Osteocyte (in vitro differentiated cells): ENCODE measurements around the gene ACCS. TPM values are rescaled to one million over a fixed set of nuclear protein-coding genes. Genes with fewer than 3 reads are reported as not detected.

ENCODE experiments used
- DNase-seq: peaks from one replicate; pipeline ENCODE4 v3.0.0; 2021; ENCODE audit warnings: mixed read lengths; ENCODE audit not compliant: unreplicated experiment; ENCODE audit errors: extremely low spot score
- H3K27ac Mint-ChIP-seq: one replicate; pipeline ENCODE4 v1.8.0; 2021; ENCODE audit warnings: mild to moderate bottlenecking, mixed read lengths; ENCODE audit not compliant: unreplicated experiment
- H3K27me3 Mint-ChIP-seq: one replicate; pipeline ENCODE4 v1.8.0; 2021; ENCODE audit warnings: mixed read lengths; ENCODE audit not compliant: unreplicated experiment
- H3K36me3 Mint-ChIP-seq: one replicate; pipeline ENCODE4 v1.8.0; 2021; ENCODE audit warnings: mixed read lengths; ENCODE audit not compliant: unreplicated experiment
- H3K4me1 Mint-ChIP-seq: one replicate; pipeline ENCODE4 v1.8.0; 2021; ENCODE audit warnings: mixed read lengths; ENCODE audit not compliant: unreplicated experiment
- H3K4me3 Mint-ChIP-seq: one replicate; pipeline ENCODE4 v1.8.0; 2021; ENCODE audit warnings: mild to moderate bottlenecking, moderate library complexity, mixed read lengths; ENCODE audit not compliant: unreplicated experiment
- H3K9me3 Mint-ChIP-seq: one replicate; pipeline ENCODE4 v1.8.0; 2021; ENCODE audit warnings: mixed read lengths; ENCODE audit not compliant: unreplicated experiment
- CTCF ChIP-seq: fragments of 200-600 bp; sonication (generic); IDR thresholded peaks from 2 replicates; pipeline ENCODE4 v1.5.0; 2021; ENCODE audit warnings: antibody characterized with exemption, mild to moderate bottlenecking, moderate library complexity
- total RNA-seq: library from RNA; stranded (reverse); gene quantifications from 2 replicates; pipeline ENCODE4 v1.2.1, GENCODE V29; 2021

ACCS gene
- total RNA-seq, 1 donor from 2014 or later, result 4.3 TPM

GRCh38 chr11:44126304-44126703 is 60.2 kb downstream of the ACCS start:
- Mint-ChIP-seq H3K4me3 (no peak overlapping the region), H3K27ac (no peak overlapping the region), H3K4me1 (peaks cover 4% of the 10 kb centered on the region), H3K27me3 (no peaks in the 10 kb centered on the region), H3K9me3 (no peaks in the 10 kb centered on the region), H3K36me3 (peaks cover 31% of the 10 kb centered on the region)
- DNase-seq, result no peak
- no peak for TF ChIP-seq CTCF

DNA sequence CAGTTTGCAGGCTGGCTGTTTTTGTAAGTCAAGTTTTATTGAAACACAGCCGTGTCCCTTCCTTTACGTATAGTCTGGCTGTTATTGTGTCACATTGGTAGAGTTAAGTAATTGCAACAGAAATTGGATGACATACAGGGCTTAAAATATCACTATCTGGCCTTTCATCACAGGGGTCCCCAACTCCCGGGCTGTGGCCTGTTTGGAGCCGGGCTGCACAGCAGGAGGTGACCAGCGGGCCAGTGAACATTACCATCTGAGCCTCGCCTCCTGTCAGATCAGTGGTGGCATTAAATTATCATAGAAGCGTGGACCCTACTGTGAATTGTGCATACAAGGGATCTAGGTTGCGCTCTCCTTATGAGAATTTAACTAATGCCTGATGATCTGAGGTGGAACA is 61.1 kb downstream of the ACCS start:
- no peak for TF ChIP-seq CTCF
- no peaks in the 10 kb centered on the region for H3K27me3 Mint-ChIP-seq
- no peak for DNase-seq
- H3K36me3 Mint-ChIP-seq, result peaks cover 29% of the 10 kb centered on the region
- H3K4me3 Mint-ChIP-seq, result no peak overlapping the region
- H3K27ac Mint-ChIP-seq, result no peak overlapping the region
- no peaks in the 10 kb centered on the region for H3K9me3 Mint-ChIP-seq
- peaks cover 4% of the 10 kb centered on the region for H3K4me1 Mint-ChIP-seq

GRCh38 chr11:44128729-44129128 is 62.7 kb downstream of the ACCS start:
- DNase-seq, result no peak
- Mint-ChIP-seq H3K4me3 (no peak overlapping the region), H3K27me3 (no peaks in the 10 kb centered on the region), H3K4me1 (peaks cover 4% of the 10 kb centered on the region), H3K36me3 (peaks cover 32% of the 10 kb centered on the region), H3K9me3 (no peaks in the 10 kb centered on the region), H3K27ac (no peak overlapping the region)
- no peak for TF ChIP-seq CTCF

DNA sequence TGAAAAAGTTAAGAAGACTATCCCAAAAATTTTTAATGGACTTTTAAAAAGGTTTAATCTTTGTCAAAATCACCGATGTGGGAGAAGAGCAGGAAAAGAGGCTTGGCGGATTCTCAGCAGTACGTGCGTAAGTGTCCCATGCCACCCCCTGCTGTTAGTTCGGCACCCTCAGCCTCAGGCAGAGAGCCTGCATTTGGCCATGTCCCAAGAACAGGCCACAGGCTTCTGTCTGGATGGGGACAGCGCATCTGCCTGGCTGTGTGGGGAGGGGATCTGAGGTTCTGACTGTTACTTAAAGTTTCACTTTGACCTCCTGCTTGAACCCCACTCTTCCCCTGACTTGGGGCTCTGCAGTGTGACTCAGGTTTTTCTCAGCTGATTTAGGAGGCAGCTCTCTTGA is 64.7 kb downstream of the ACCS start:
- H3K4me1 Mint-ChIP-seq, result peaks cover 4% of the 10 kb centered on the region
- peaks cover 33% of the 10 kb centered on the region for H3K36me3 Mint-ChIP-seq
- TF ChIP-seq CTCF, result no peak
- H3K4me3 Mint-ChIP-seq, result no peak overlapping the region
- no peak overlapping the region for H3K27ac Mint-ChIP-seq
- no peak for DNase-seq
- no peaks in the 10 kb centered on the region for H3K9me3 Mint-ChIP-seq
- no peaks in the 10 kb centered on the region for H3K27me3 Mint-ChIP-seq

DNA sequence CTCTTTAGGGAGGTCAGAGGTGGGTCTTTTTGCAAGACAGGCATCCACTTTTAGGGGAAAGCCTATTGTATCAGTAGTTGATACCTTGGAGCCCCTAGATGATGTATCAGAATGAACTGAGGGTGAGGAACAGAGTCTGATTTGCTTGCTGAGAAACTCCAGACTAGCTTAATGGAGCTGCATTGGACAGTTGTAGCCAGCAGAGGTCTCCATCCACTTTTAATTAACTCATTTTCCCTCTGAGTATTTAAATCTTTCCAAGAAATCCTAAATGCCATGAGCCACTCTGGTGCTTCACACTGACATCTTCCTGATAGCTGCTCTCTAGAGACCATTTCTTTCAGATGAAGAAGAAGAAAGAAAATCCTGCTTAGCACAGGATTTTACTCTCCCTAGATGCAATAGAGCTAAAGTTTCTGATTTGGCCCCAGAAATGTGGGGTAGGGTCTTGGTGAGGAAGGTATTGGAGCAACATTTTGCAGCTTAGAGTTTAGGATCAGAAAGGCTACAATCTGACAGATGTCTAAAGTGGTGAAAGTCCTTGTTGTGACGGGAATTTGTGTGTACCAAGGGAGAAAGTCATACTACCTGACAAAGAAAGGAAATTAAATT is 67.4 kb downstream of the ACCS start:
- H3K27me3 Mint-ChIP-seq, result no peaks in the 10 kb centered on the region
- no peak overlapping the region for H3K27ac Mint-ChIP-seq
- H3K36me3 Mint-ChIP-seq, result peaks cover 19% of the 10 kb centered on the region
- H3K9me3 Mint-ChIP-seq, result no peaks in the 10 kb centered on the region
- no peak overlapping the region for H3K4me3 Mint-ChIP-seq
- peaks cover 20% of the 10 kb centered on the region for H3K4me1 Mint-ChIP-seq
- TF ChIP-seq CTCF, result peak; percentile 77
- no peak for DNase-seq

Other genes with a start within 250 kb of the ACCS start
- gene ALKBH3, start 185.4 kb upstream of the ACCS start, total RNA-seq, result 32.4 and 39.6 TPM in 2 replicates
- gene C11orf96, start 123.6 kb upstream of the ACCS start, total RNA-seq, result 1.1 and 1.2 TPM in 2 replicates
- not detected in 2 replicates for gene ACCSL, start 18.3 kb upstream of the ACCS start, total RNA-seq
- 99.1 and 102 TPM in 2 replicates for gene EXT2, start 29.4 kb downstream of the ACCS start, total RNA-seq
- not detected in 2 replicates for gene ALX4, start 243.9 kb downstream of the ACCS start, total RNA-seq